Cardiac fibroblast (primary cell): ENCODE results near the gene BDKRB2.
A peak's percentile ranks its signal among the peaks of the same experiment; 100 is the strongest.

Experiments used
- DNase-seq, 2 donors: peaks; one replicate each; pipeline versions ENCODE4 v3.0.0 to v3.0.0-alpha.2; 2010; ENCODE audit warnings: low read depth in 2 of 2
- H3K4me3 ChIP-seq, 2 donors: replicated peaks in 1 of 2; 1 replicate in 1 of 2; 2 replicates in 1 of 2; pipeline ENCODE4 v1.5.1; 2011; ENCODE audit warnings: low read depth in 2 of 2, low read length in 2 of 2, mild to moderate bottlenecking in 2 of 2, moderate library complexity in 1 of 2
- TF ChIP-seq, protein P1 (sequence below): IDR thresholded peaks from one replicate; pipeline ENCODE4 v1.5.1; 2011; ENCODE audit warnings: low read depth, mild to moderate bottlenecking, low read length, inconsistent platforms

BDKRB2 gene

DNA sequence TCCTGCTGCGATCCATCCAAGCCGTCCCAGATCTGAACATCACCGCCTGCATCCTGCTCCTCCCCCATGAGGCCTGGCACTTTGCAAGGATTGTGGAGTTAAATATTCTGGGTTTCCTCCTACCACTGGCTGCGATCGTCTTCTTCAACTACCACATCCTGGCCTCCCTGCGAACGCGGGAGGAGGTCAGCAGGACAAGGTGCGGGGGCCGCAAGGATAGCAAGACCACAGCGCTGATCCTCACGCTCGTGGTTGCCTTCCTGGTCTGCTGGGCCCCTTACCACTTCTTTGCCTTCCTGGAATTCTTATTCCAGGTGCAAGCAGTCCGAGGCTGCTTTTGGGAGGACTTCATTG, 59.5 kb downstream of the BDKRB2 start:
- no peak overlapping the region for H3K4me3 ChIP-seq
- TF ChIP-seq, protein P1, sequence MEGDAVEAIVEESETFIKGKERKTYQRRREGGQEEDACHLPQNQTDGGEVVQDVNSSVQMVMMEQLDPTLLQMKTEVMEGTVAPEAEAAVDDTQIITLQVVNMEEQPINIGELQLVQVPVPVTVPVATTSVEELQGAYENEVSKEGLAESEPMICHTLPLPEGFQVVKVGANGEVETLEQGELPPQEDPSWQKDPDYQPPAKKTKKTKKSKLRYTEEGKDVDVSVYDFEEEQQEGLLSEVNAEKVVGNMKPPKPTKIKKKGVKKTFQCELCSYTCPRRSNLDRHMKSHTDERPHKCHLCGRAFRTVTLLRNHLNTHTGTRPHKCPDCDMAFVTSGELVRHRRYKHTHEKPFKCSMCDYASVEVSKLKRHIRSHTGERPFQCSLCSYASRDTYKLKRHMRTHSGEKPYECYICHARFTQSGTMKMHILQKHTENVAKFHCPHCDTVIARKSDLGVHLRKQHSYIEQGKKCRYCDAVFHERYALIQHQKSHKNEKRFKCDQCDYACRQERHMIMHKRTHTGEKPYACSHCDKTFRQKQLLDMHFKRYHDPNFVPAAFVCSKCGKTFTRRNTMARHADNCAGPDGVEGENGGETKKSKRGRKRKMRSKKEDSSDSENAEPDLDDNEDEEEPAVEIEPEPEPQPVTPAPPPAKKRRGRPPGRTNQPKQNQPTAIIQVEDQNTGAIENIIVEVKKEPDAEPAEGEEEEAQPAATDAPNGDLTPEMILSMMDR, result no peak
- no peak for DNase-seq

DNA sequence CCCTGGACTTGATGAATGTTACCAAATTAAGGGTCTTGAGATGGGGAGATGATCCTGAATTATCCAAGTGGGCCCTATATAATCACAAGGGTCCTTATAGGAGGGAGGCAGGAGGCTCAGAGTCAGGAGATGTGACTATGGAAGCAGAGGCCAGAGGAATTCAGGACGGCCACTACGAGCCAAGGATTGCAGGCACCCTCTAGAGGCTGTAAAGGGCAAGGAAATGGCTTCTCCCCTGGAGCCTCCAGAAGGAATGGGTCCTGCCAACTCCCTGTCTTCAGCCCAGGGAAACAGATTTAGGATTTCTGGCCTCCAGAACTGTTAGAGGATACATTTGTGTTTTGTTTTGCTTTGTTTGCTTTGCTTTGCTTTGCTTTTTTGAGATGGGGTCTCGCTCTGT, 60.2 kb downstream of the BDKRB2 start:
- TF ChIP-seq, protein P1, result peak; percentile 58
- peak; percentile 48 to 72 for DNase-seq
- H3K4me3 ChIP-seq, result no peak overlapping the region

DNA sequence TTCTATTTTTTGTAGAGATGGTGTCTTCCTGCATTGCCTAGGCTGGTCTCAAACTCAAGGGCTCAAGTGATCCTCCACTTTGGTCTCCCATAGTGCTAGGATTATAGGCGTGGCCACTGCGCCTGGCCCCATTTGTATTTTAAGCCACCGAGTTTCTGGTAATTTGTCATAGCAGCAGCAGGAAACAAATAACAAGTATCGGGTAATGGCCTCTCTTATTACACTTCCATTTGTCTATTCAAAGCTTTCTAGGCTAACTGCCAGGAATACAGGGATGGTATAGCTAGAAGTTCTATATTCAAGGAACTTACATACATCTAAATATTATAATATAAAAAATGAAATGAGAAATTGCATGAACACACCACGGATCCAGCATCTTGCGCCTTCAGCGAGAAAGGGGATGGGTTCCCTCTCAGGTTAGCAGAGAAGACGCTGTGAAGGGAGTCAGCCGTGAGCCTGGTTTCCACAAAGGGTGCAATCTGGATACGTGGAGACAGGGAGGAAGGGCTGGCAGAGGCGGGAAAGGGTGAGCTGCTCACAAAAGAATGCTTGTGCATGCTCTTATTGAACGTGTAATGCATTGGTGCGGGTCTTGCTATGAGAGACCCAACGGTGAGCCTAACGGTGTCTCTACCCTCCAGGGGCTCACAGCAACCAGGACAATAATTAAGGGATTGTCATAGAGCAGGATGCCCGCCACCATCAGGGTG, 60.9 kb downstream of the BDKRB2 start:
- TF ChIP-seq, protein P1, result no peak
- DNase-seq, result no peak

DNA sequence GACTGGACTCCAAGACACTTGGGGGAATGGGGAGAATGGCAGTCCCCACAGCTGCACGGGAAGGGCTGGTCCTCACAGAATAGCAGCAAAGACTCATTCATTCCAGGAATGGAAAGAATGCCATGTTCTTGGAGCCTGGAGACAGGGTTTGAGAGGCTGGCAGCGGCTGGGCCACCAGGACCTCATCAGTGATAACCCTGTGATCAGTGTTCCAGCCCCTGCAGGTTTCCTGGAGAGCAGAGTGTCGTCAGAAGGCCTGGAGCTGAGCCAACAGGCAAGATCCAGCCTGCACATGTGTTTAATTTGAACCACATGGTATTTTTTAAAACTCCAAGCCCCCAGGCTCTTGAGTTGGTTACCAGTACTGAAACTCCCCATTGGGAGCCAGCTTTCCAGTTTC, 62.7 kb downstream of the BDKRB2 start:
- no peak overlapping the region for H3K4me3 ChIP-seq
- peak; percentile 51 to 85 for DNase-seq
- TF ChIP-seq, protein P1, result no peak

More for the DNA sequence above, 60.9 kb downstream of the BDKRB2 start:
- H3K4me3 ChIP-seq, result no peak overlapping the region

DNA sequence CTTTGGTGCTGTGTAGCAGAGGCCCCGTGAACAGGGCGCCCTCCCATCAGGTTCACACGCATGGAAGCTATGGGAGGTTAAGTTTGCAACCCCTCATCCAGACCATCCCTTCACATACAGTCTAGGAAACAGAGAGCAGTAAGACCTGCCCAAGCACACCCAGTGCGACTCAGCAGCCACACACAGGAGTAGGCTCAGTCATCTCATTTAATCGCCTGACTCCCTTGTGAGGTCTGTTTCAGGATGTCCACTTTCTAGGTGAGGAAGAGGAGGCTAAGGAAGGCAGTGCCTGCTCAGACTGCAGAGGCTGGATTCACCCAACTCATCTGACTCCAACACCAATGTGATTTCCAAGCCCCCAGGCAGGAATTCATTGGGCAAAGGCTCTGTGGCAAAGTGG, 63.3 kb downstream of the BDKRB2 start:
- TF ChIP-seq, protein P1, result no peak
- DNase-seq, result no peak
- no peak overlapping the region for H3K4me3 ChIP-seq

DNA sequence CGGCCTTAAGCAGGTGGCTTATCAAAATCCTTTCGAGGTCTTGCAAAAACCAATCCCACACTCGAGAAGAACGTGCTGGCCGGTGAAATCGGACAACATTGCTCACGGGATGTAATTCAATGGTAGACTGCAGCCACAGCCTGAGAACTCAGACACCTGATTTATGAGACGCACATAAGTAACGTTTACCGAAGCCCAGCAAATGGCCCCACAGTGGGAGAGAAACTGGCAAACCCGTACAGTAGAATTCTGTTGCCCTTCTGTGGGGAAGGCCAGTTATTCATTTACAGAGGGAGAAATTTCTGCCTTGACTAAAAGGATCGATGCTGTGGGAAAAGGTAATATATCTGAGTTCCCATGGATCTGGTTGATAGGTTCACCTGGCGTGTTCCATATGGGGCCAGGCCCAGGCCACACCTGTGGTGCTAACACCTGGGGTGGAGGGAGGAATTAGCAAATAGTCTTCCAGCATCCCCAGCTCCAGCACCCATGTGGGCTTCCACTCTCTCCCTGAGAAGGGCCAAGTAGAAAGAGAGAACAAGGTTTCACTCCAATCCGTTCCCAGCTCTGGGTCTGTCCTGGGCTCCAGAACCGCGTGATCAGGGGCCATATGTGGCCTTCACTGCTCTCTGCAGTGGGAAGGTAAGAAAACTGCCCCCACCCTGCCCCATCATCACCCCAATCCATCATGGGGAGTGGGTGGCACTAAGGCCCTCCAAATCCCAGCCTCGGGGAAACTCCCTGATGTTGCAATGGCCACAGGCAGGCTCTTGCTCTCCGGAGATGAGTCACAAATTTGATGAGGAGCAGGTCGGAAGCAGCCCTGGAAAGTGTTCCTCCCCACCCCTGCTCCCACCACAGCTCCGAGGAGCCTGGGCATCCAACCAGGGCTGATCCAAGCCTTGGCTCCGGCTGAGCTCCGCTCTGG, 64.1 kb downstream of the BDKRB2 start:
- H3K4me3 ChIP-seq, result no peak overlapping the region
- TF ChIP-seq, protein P1, result no peak
- DNase-seq, result peak; percentile 91 to 92
